ENCODE measurements around the gene HENMT1.

The HENMT1 gene

GRCh38 chr1:108624069-108624468 lies 36.8 kb downstream of the HENMT1 start:
- DNase-seq: no peak

- no peak for DNase-seq
These were observed 43.2 kb downstream of the HENMT1 start for GRCh38 chr1:108617724-108618056.

- no peak for DNase-seq
These were observed 43.7 kb downstream of the HENMT1 start for GRCh38 chr1:108617008-108617723.

GRCh38 chr1:108615544-108615943 lies 45.3 kb downstream of the HENMT1 start:
- DNase-seq: no peak

- DNase-seq: no peak
These were observed 48.4 kb downstream of the HENMT1 start for GRCh38 chr1:108612496-108612895.

GRCh38 chr1:108611984-108612383 lies 48.9 kb downstream of the HENMT1 start:
- no peak for DNase-seq

- DNase-seq: no peak
These were observed 50.8 kb downstream of the HENMT1 start for GRCh38 chr1:108610073-108610472.

GRCh38 chr1:108609483-108610049 lies 51.3 kb downstream of the HENMT1 start:
- DNase-seq: no peak

GRCh38 chr1:108606478-108606877 lies 54.4 kb downstream of the HENMT1 start:
- no peak for DNase-seq

GRCh38 chr1:108605633-108606032 lies 55.3 kb downstream of the HENMT1 start:
- DNase-seq: no peak

- no peak for DNase-seq
These were observed 59.0 kb downstream of the HENMT1 start for GRCh38 chr1:108601708-108602410.

GRCh38 chr1:108600504-108600903 lies 60.4 kb downstream of the HENMT1 start:
- DNase-seq: no peak

GRCh38 chr1:108598340-108598739 lies 62.6 kb downstream of the HENMT1 start:
- DNase-seq: no peak
